HG03135 (cell line): ENCODE data around the gene NELFE.
"Not testable (repeated sequence)": the region's sequence is repeated elsewhere in the genome, so short reads cannot be mapped to it uniquely, and the experiment has no call there.

Experiments
- ATAC-seq: cut with Tn5 transposase; IDR thresholded peaks from one replicate; pipeline ENCODE4 v1.9.1; 2021; ENCODE audit warnings: mild to moderate bottlenecking, moderate library complexity; ENCODE audit not compliant: unreplicated experiment

NELFE gene

DNA sequence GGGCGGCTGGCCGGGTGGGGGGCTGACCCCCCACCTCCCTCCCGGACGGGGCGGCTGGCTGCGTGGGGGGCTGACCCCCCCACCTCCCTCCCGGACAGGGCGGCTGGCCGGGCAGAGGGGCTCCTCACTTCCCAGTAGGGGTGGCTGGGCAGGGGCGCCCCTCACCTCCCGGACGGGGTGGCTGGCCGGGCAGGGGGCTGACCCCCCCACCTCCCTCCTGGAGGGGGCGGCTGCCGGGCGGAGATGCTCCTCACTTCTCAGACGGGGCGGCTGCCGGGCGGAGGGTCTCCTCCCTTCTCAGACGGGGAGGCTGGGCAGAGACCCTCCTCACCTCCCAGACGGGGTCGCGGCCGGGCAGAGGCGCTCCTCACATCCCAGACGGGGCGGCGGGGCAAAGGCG lies 17.3 kb upstream of the NELFE start:
- not testable (repeated sequence) for ATAC-seq

DNA sequence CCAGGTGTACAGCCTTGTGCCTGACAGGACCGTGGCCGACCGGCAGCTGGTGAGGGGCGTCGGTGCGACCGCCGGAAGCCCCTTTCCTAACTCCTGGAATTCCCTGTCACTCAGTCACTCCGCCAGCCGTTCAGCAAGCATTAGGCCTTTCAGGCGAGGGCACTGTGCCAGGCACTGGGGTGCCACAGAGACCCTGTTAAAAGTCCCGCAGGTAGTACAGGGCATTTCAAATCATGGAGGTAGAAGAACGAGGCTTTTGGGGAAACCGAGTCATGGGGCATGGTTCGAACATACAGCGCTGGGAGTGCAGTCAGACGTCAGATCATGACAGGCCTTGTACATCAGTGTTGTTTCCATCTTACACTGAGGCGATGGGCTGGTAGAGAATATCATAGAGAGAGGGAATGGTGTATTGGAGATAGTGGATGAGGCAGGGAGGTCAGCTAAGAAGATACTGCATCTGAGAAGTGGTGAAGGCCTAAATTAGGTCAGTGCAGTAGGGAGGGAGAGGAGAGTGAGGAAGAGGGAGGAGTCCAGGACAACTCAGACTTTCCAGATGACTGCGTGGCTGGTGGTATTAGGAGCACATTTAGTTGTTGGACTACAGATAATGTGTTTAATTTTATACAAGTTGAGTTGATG lies 14.1 kb upstream of the NELFE start:
- ATAC-seq: no peak

DNA sequence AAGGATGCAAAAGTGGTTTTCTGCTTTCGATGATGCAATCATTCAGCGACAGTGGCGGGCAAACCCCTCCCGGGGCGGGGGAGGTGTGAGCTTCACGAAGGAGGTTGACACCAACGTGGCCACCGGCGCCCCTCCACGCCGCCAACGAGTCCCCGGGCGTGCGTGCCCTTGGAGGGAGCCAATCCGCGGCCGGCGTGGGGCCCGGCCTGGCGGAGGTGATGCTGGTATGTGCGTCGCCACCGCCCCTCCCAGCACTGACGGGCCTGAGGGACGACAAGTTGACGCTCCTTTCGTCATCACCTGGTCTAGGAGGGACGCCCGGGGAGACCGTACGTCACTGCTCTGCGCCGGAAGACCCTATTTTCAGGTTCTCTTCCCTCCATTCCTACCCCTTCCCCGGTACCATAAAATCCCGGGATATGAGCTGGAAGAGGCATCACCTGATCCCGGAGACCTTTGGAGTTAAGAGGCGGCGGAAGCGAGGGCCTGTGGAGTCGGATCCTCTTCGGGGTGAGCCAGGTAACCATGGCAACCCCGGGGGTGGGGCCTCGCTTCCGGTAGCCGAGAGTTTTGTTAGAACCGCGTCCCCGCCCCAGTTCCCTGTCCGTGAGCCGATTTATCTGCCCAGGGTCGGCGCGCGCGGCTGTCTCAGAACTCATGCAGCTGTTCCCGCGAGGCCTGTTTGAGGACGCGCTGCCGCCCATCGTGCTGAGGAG lies 13.4 kb upstream of the NELFE start, which contains the start of gene DXO:
Gene DXO, minus strand, starts transcription at position 146 of the 716 bp plus-strand sequence. CDS start 463 bp downstream, outside the sequence.
- ATAC-seq: peak; percentile 84

DNA sequence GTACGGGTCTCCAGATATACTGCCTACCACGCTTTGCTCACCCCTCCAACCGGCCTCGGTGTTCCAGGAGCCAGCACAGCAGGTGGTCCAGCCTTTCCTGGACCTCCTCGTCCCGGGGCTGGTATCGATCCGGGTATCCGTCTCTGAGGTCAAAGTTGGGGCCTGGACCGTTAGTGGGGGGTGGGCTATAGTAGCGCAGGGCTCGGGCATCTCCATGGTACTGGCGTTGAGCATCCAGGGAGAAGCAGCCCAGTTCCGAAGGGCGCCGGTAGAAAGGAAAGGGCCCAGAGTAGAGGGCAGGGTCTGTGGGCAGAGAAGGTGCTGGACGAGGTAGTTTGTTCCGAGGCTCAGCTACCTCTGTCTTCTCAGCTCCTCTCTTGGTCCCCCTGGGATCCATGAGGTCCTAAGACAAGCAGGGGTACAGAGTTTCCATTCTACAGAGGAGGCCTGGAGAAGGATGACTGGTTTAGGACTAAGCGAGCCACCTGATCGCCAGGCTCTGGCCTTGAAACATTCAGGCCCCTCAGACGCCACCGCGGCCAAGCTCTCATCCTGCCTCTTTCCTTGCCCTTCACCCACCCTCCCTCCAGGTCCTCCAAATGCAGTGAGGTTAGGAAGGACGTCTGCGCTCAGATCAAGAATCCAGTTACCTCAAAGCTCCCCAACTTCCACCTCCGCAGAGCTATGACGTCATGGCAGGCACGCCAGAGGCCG lies 12.7 kb upstream of the NELFE start:
- ATAC-seq: no peak

DNA sequence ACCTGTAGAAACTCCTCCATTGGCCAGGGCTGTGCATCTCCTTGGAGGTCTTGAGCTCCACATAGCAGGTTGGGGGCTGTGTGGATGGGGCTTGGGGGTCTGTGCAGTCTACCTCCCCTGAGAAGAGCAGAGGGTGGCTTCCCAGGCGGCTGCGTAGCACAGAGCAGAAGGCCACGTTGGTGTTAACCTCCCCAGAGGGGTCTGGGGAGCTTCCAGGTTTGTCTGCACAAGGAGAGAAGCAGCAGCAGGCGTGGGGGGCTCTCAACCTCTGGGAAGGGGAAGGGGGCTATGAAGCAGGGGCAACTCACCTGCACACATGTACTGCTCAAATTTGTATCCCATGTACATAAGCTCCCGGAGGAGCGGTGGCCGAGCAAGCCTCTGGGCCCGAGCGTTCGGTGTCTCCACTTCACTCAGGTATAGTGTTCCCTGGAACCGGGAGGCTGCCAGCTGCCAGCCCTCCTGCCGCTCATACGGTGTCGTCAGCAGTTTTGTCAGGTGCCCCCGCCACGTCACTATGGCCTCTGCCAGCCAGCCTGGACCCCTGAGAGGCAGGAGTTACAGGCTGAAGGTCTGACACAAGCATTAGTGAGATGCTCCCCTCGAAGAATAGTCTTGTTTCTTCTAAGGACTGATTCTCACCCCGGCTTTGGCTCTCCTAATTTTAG lies 12.0 kb upstream of the NELFE start:
- no peak for ATAC-seq

DNA sequence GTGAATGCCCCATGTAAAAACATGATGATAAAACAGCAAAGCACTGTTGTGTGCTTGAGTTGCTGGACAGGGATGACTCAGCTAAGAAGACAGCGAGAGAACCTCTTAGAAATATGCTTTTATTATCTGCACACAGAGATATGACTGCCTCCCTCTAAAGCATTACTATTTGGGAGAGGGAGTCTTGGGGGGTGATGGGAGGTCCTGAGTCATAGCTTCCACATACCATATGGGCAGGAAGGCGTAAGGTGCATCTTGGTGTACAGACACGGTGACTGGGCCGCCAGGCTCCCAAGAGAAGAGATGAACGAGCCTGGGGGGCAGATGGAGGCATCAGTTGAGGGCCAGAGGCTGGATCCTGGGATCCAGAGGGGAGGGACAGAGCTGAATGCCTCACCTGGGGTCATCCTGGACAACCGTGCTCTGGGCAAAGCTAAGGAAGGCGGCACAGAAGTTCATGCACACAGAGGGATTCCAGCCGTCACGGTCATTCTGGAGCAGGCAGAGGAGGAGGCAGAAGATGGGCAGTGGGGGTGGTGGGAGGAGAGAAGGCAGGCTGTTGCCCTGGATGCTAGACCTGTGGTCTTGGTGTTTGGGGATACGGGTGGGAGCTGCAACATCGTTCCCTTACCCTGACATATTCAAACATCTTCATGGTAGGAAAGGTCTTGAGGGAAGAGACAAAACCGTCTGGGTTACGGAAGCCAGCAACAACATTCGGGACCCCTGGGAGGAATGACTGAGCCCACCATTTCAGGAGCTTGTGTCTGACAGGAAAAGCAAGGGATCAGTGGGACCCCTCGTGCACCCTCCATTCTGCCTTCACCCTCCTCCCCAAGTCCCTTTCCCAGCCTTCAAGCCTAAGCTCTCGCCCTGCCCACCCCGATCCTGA lies 11.2 kb upstream of the NELFE start:
- no peak for ATAC-seq

DNA sequence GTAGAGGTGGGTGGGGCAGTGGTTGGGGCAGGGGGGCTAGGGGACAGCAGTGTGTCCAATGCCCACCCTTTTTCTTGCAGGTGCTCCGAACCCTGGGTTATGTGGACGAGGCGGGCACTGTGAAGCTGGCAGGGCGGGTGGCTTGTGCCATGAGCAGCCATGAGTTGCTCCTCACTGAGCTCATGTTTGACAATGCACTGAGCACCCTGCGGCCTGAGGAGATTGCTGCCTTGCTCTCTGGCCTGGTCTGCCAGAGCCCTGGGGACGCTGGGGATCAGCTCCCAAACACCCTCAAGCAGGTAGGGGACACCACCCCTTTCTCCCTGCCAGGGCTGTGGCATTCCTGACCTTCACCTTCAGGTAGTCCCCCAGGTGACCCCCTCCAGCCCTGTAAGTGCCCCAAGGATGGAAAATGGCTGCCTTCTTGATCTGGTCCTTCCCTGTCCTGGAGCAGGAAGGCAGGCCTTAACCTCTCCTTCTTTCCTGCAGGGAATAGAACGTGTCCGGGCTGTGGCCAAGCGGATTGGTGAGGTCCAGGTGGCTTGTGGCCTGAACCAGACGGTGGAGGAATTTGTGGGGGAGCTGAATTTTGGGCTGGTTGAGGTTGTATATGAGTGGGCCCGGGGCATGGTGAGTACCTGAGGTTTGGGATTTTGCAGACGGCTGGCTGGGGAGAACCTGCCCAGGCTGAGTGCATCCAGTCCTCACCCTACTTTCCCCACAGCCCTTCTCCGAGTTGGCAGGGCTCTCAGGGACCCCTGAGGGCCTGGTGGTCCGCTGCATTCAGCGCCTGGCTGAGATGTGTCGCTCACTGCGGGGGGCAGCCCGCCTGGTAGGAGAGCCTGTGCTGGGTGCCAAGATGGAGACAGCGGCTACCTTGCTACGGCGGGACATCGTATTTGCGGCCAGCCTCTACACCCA lies 10.3 kb upstream of the NELFE start:
- no peak for ATAC-seq

DNA sequence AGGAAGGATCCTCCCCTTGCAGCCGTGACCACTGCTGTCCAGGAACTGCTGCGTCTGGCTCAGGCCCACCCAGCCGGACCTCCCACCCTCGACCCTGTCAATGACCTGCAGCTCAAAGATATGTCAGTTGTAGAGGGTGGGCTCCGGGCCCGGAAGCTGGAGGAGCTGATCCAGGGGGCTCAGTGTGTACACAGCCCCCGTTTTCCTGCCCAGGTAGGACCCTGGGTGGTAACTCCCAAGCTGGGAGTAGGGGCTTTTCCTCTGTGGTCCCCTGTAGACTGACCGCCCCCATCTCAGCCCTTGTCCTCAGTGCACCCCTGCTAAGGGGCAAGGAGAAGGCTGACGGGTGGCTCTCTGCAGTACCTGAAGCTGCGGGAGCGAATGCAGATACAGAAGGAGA lies 9.6 kb upstream of the NELFE start:
- ATAC-seq: no peak

DNA sequence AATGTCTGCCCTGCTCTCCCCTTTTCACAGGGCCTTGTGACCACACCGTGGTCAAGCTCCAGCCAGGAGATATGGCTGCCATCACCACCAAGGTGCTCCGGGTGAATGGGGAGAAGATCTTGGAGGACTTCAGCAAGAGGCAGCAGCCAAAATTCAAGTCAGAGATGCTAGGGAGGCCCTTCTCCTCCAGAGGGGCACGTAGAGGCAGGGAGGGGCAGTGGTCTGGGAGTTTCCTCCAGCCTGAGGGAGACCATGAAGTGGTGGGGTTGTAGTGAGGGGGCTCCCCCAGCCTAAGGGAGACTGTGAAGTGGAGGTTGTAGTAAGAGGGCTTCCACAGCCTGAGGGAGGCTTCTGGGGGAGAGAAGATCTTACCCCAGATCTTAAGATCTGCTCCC lies 9.2 kb upstream of the NELFE start:
- no peak for ATAC-seq

DNA sequence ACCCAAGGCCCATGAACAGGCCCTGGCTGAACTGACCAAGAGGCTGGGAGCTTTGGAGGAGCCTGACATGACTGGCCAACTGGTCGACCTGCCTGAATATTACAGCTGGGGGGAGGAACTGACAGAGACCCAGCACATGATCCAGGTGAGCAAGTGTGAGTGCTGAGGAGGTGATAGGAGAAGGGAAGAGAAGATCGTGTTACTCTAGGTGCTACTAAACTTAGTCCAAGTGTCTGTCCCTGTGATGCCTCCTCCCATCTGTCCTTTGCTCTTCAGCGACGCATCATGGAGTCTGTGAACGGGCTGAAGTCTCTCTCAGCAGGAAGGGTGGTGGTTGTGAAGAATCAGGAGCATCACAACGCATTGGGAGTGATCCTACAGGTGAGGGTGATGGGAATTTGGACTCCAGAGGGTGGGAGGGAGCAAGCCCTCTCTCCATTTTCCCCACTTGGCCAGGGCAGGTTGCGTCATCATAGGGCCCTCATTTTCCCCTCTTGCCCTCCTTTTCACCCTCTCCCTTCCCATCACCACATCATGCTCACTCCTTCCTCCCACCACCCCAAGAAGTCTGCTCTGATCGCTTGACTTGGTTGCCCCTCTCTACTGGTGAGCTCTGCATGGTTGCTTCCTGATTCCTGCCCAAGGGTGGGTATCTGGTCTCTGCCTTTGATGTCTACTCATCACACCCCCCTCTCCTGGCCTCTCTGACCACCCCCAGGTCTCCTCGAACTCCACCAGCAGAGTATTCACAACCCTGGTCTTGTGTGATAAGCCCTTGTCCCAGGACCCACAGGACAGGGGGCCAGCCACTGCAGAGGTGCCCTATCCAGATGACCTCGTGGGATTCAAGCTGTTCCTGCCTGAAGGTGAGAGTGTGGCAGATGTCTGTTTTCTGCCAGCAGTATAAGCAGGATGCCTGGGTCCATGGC lies 8.5 kb upstream of the NELFE start:
- no peak for ATAC-seq

DNA sequence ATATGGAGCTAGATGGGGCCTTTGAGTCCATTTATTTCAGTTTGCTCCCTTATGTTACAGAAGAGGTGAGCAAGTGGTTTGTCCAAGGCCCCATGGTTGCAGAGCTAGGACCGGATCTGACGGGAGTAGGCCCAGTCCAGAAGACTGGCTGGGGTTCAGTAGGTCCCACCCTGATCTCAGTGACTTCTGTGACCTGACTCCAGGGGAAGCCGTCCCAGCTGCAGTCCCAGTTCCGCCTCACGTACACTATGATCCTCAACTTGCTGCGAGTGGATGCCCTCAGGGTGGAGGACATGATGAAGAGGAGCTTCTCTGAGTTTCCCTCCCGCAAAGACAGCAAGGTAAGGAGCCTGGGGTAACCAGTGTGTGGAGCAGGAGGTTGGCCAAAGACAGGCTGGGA lies 7.7 kb upstream of the NELFE start:
- ATAC-seq: no peak

DNA sequence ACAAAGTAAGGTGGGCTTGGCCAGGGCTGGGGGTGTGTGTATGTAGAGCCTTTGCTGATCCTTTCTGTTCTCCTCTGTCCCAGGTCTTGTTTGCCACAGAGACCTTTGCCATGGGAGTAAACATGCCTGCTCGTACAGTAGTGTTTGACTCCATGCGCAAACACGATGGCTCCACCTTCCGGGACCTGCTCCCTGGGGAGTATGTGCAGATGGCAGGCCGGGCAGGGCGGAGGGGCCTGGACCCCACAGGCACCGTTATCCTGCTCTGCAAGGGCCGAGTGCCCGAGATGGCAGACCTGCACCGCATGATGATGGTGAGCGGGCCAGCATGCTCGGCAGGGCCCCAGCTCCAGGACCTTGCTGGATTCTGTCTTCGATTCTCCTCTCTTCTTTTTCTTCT lies 6.9 kb upstream of the NELFE start:
- no peak for ATAC-seq

DNA sequence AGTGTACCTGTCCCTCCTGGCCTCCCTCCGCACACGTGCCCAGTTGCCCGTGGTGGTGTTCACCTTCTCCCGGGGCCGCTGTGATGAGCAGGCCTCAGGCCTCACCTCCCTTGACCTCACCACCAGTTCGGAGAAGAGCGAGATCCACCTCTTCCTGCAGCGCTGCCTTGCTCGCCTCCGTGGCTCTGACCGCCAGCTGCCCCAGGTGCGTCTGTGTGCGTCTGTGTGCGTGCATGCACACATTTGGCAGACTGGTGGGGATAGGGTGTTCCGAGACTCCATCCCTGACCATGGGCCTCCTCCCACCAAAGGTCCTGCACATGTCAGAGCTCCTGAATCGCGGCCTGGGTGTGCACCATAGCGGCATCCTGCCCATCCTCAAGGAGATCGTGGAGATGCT lies 5.2 kb upstream of the NELFE start:
- ATAC-seq: no peak

DNA sequence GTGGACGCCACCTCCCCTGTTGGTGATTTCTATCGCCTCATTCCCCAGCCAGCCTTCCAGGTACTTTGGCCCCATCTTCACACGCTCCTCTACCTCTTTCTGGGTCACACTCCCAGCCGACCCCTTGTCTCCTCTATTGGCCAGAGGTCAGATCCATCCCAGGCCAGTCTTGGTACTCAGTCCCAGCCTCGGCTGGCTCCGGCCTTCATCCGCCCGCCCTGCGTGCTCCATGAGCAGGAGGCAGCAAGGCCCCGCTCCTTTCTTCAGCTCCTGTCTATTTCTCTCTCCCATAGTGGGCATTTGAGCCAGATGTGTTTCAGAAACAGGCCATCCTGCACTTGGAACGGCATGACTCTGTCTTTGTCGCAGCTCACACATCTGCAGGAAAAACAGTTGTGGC lies 2.8 kb upstream of the NELFE start:
- no peak for ATAC-seq

DNA sequence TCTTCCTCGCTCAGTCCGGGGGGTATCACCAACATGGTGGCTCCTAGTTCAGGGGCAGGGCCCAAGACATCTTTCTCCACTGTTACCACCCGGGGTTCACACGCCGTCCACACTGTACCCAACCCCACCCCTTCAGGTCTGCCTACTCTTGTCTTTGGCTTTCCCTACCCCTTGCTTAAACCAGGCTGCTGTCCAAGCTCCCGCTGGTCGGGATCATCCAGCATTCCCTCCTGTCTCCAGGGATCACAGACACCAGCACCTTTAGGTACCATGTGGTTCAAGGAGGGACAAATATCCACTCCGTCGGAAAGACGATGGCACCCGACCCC lies 395 bp downstream of the NELFE start:
- peak; percentile 2 for ATAC-seq

DNA sequence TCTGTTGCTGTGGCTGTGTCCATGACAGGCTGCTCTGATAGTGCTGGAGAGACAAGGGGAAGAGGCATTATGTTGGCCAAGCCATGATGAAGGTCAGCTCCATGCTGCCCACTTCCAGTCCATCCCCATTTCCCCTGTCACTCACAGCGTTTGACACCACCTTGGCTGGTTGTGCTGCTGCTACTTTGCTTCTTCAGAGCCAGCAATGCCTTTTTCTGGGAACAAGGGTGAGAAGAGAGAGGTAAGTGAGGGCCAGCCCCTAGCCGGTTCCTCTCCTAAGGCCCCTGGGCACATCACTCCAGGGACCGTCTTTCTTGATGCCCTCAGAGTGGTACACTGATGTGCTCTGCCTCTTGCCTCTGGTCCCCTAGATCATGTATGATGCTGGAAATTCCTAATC lies 2.0 kb downstream of the NELFE start:
- ATAC-seq: no peak

DNA sequence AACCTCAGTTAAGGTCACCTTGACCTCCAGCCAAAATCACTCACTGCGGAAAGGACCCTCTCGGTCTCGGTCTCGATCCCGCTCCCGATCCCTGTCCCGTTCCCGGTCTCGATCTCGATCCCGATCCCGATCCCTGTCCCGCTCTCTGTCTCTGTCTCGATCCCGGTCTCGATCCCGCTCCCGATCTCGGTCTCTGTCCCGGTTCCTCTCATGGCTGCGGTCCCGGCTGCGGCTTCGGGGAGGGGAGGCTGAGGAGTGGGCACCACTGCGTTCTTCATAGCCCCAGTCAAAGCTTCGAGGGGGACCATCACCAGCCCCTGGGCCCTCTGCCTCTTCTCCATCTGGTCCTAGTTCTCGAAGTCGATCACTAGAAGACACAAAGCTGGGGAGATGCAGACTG lies 4.3 kb downstream of the NELFE start:
- no peak for ATAC-seq

DNA sequence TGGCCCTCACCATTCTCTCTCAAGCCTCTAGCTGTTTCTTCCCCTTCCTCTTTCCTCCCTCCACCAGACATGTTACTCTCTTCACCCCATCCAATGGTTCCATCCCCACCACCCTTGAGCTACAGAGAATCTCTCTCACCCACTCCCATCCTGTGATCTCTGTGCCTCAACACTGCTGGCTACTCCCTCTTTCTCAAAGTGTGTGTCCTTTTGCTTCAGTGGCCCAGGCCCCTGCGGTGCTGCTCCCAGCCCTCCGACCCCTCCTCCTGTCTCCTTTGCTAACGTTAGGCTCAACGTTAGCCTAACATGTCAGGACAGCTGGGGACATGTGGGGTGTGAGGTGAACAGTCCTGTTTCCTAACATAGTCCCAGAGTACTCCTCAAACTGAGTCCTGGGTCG lies 5.9 kb downstream of the NELFE start:
- ATAC-seq: no peak
